Neural progenitor cell (in vitro differentiated cells): ENCODE measurements around the gene MAGI1. TPM values are rescaled to one million over a fixed set of nuclear protein-coding genes. Genes with fewer than 3 reads are reported as not detected.

Experiments
- DNase-seq: peaks from one replicate; pipeline ENCODE4 v3.0.0-alpha.2; 2016; ENCODE audit warnings: low spot score
- H2AFZ ChIP-seq: fragments of 200-600 bp; sonication (generic); replicated peaks from 2 replicates; pipeline ENCODE4 v1.6.1; 2016; ENCODE audit warnings: antibody characterized with exemption
- H3F3A ChIP-seq: fragments of 200-600 bp; sonication (generic); 2 replicates; pipeline ENCODE4 v1.6.1; 2016; ENCODE audit warnings: antibody characterized with exemption, low read depth
- H3K27ac ChIP-seq: fragments of 200-600 bp; sonication (generic); 2 replicates; pipeline ENCODE4 v1.5.1; 2016; ENCODE audit warnings: mild to moderate bottlenecking
- H3K27me3 ChIP-seq: fragments of 200-600 bp; sonication (generic); 2 replicates; pipeline ENCODE4 v1.6.1; 2016; ENCODE audit warnings: mild to moderate bottlenecking, moderate library complexity
- H3K36me3 ChIP-seq: fragments of 200-600 bp; sonication (generic); 2 replicates; pipeline ENCODE4 v1.5.1; 2016
- H3K4me1 ChIP-seq: fragments of 200-600 bp; sonication (generic); 2 replicates; pipeline ENCODE4 v1.6.1; 2016; ENCODE audit warnings: mixed run types
- H3K4me2 ChIP-seq: fragments of 200-600 bp; sonication (generic); 2 replicates; pipeline ENCODE4 v1.6.1; 2016
- H3K4me3 ChIP-seq: fragments of 200-600 bp; sonication (generic); 2 replicates; pipeline ENCODE4 v1.5.1; 2016
- H3K79me2 ChIP-seq: fragments of 200-600 bp; sonication (generic); 2 replicates; pipeline ENCODE4 v1.6.1; 2016; ENCODE audit warnings: low read depth
- H3K9ac ChIP-seq: fragments of 200-600 bp; sonication (generic); 2 replicates; pipeline ENCODE4 v1.6.1; 2016
- H3K9me3 ChIP-seq: fragments of 200-600 bp; sonication (generic); 2 replicates; pipeline ENCODE4 v1.5.1; 2016; ENCODE audit warnings: low read depth
- H4K20me1 ChIP-seq: fragments of 200-600 bp; sonication (generic); 2 replicates; pipeline ENCODE4 v1.6.1; 2016; ENCODE audit warnings: low read depth
- H3K27ac Mint-ChIP-seq: 3 replicates; pipeline ENCODE4 v1.8.0; 2021; ENCODE audit warnings: mixed read lengths
- H3K27me3 Mint-ChIP-seq: 2 replicates; pipeline ENCODE4 v1.8.0; 2022; ENCODE audit warnings: low read depth, mild to moderate bottlenecking, inconsistent platforms, moderate library complexity, mixed read lengths; ENCODE audit not compliant: insufficient read depth
- H3K36me3 Mint-ChIP-seq: 3 replicates; pipeline ENCODE4 v1.8.0; 2021; ENCODE audit warnings: mixed read lengths
- H3K4me1 Mint-ChIP-seq: 3 replicates; pipeline ENCODE4 v1.8.0; 2021; ENCODE audit warnings: mixed read lengths
- H3K4me3 Mint-ChIP-seq: 3 replicates; pipeline ENCODE4 v1.8.0; 2021; ENCODE audit warnings: mild to moderate bottlenecking, moderate library complexity, mixed read lengths
- H3K9me3 Mint-ChIP-seq: 3 replicates; pipeline ENCODE4 v1.8.0; 2020; ENCODE audit warnings: mixed read lengths
- EZH2 ChIP-seq: fragments of 200-600 bp; sonication (generic); IDR thresholded peaks from 2 replicates; pipeline ENCODE4 v1.6.1; 2017; ENCODE audit warnings: antibody characterized with exemption, mild to moderate bottlenecking, moderate library complexity
- EZH2phosphoT487 ChIP-seq: fragments of 200-600 bp; sonication (generic); IDR thresholded peaks from 2 replicates; pipeline ENCODE4 v1.6.1; 2017; ENCODE audit warnings: antibody characterized with exemption
- total RNA-seq: library from RNA; depleted of rRNA; stranded (reverse); fragments of >200 nt; gene quantifications from 2 replicates; pipeline ENCODE4 v1.2.3, GENCODE V29; 2015; ENCODE audit warnings: low replicate concordance
- TF ChIP-seq, protein P1 (sequence below): fragments of 200-600 bp; sonication (generic); IDR thresholded peaks from 2 replicates; pipeline ENCODE4 v1.5.1; 2017; ENCODE audit warnings: antibody characterized with exemption, mild to moderate bottlenecking

MAGI1 gene
- total RNA-seq, 1 donor from 2014 or later = 40.6 TPM

DNA sequence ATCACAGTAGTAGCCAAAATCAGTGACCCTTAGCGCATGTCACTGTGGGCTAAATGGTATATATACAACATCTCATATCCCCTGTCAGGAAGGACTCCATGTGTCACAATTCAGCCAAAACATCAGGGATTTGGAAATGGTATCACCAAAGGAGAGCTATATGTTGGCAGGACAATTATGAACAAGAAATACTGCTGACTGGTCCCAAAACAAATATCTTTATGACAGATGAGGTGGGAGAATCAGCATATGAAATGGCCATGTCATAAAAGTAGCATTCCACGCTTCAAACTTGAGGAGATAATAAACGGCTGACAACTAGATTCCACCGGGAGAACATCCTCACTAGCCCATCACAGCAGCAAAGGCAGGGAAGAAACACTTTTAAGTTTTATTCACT is 158.4 kb downstream of the MAGI1 start:
- no peak overlapping the region for H3K27ac Mint-ChIP-seq
- Histone ChIP-seq H3F3A (peaks cover 3% of the 10 kb centered on the region), H3K79me2 (peaks cover 47% of the 10 kb centered on the region), H3K27ac (no peak overlapping the region), H3K4me2 (no peak overlapping the region), H3K9ac (no peak overlapping the region), H4K20me1 (peaks cover 21% of the 10 kb centered on the region), H3K27me3 (no peaks in the 10 kb centered on the region), H3K9me3 (no peaks in the 10 kb centered on the region), H3K4me1 (peaks cover 11% of the 10 kb centered on the region), H2AFZ (no peak overlapping the region), H3K4me3 (no peak overlapping the region), H3K36me3 (no peaks in the 10 kb centered on the region)
- TF ChIP-seq, protein P1, sequence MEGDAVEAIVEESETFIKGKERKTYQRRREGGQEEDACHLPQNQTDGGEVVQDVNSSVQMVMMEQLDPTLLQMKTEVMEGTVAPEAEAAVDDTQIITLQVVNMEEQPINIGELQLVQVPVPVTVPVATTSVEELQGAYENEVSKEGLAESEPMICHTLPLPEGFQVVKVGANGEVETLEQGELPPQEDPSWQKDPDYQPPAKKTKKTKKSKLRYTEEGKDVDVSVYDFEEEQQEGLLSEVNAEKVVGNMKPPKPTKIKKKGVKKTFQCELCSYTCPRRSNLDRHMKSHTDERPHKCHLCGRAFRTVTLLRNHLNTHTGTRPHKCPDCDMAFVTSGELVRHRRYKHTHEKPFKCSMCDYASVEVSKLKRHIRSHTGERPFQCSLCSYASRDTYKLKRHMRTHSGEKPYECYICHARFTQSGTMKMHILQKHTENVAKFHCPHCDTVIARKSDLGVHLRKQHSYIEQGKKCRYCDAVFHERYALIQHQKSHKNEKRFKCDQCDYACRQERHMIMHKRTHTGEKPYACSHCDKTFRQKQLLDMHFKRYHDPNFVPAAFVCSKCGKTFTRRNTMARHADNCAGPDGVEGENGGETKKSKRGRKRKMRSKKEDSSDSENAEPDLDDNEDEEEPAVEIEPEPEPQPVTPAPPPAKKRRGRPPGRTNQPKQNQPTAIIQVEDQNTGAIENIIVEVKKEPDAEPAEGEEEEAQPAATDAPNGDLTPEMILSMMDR = no peak
- TF ChIP-seq EZH2 (no peak), EZH2phosphoT487 (no peak)
- no peaks in the 10 kb centered on the region for H3K9me3 Mint-ChIP-seq
- no peaks in the 10 kb centered on the region for H3K27me3 Mint-ChIP-seq
- no peaks in the 10 kb centered on the region for H3K36me3 Mint-ChIP-seq
- no peak overlapping the region for H3K4me3 Mint-ChIP-seq
- peaks cover 20% of the 10 kb centered on the region for H3K4me1 Mint-ChIP-seq
- no peak for DNase-seq

DNA sequence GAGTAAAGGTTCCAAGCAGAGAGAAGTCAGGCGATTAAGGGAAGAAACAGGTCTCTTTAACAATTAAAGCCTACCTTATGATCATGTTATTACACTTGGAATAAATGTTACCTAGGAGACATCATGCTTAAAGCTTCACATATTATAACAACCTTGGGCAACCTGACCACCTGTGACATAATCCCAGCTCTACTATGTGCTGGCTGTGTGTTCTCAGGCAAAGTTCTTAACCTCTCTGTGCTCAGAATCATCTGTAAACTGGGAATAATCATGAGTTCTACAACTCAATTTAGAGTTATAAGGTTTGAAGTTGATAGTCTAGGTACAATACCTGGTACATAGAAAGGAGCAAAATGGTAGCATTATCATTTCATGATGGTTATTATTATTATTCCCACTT is 159.3 kb downstream of the MAGI1 start:
- H3K4me2 ChIP-seq = peak overlapping the region; percentile 29
- H3K9me3 ChIP-seq = no peaks in the 10 kb centered on the region
- no peak overlapping the region for H2AFZ ChIP-seq
- H4K20me1 ChIP-seq = peaks cover 21% of the 10 kb centered on the region
- Mint-ChIP-seq H3K9me3 (no peaks in the 10 kb centered on the region), H3K4me1 (peaks cover 20% of the 10 kb centered on the region), H3K27me3 (no peaks in the 10 kb centered on the region), H3K4me3 (no peak overlapping the region), H3K27ac (no peak overlapping the region), H3K36me3 (no peaks in the 10 kb centered on the region)
- no peak overlapping the region for H3K27ac ChIP-seq
- TF ChIP-seq EZH2phosphoT487 (no peak), EZH2 (no peak)
- TF ChIP-seq, protein P1 = no peak
- no peaks in the 10 kb centered on the region for H3K36me3 ChIP-seq
- H3K27me3 ChIP-seq = no peaks in the 10 kb centered on the region
- H3K4me1 ChIP-seq = peaks cover 11% of the 10 kb centered on the region
- no peak overlapping the region for H3K9ac ChIP-seq
- H3K4me3 ChIP-seq = no peak overlapping the region
- H3F3A ChIP-seq = peaks cover 3% of the 10 kb centered on the region
- no peak for DNase-seq
- peaks cover 43% of the 10 kb centered on the region for H3K79me2 ChIP-seq

DNA sequence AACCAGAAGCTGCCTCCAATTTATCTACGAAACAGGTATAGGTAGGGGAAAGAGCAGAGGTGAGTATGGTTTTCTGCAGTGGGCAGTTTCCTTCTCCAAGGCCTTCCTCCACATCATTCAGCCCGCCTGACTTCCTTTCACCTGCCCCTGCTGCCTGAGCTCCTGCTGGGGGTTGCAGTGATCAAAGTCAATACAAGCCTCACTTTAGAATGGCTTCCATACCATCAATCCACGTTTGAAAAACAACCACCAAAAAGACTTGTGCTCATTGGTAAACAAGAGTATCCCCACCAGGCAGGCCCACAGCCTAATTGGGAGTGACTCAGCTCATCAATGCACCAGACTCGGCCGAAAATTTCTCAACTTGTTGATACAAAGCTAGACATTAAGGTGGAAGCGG is 159.9 kb downstream of the MAGI1 start:
- Histone ChIP-seq H3K79me2 (peaks cover 45% of the 10 kb centered on the region), H4K20me1 (peaks cover 21% of the 10 kb centered on the region), H3K9ac (no peak overlapping the region), H2AFZ (no peak overlapping the region), H3F3A (peaks cover 3% of the 10 kb centered on the region), H3K36me3 (no peaks in the 10 kb centered on the region), H3K27me3 (no peaks in the 10 kb centered on the region), H3K27ac (no peak overlapping the region), H3K4me1 (peaks cover 11% of the 10 kb centered on the region), H3K4me3 (no peak overlapping the region), H3K9me3 (no peaks in the 10 kb centered on the region), H3K4me2 (peak overlapping the region; percentile 29)
- no peaks in the 10 kb centered on the region for H3K27me3 Mint-ChIP-seq
- H3K36me3 Mint-ChIP-seq = no peaks in the 10 kb centered on the region
- peaks cover 16% of the 10 kb centered on the region for H3K4me1 Mint-ChIP-seq
- TF ChIP-seq EZH2 = no peak
- TF ChIP-seq, protein P1 = no peak
- TF ChIP-seq EZH2phosphoT487 = no peak
- no peaks in the 10 kb centered on the region for H3K9me3 Mint-ChIP-seq
- DNase-seq = no peak
- H3K27ac Mint-ChIP-seq = peak overlapping the region; percentile 80
- no peak overlapping the region for H3K4me3 Mint-ChIP-seq

DNA sequence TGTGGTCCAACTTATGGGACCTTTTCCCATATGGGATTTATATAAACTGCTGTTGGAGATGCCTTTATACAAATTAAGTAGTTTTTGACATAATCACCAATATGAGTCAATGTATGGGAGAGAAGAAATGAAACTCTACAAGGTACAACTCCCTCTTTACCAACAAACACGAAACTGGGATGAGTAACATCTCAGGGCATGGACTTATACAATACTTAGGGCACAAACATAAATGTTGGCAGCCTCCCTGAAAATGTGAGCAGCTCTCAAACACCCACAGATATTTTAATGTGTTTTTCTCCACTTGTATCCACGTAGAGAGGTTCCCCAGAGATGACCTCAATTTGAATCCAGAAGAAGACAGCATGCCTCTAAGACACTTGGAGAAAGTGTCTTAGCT is 161.6 kb downstream of the MAGI1 start:
- Histone ChIP-seq H3K27me3 (no peaks in the 10 kb centered on the region), H4K20me1 (peaks cover 34% of the 10 kb centered on the region), H3K9me3 (no peaks in the 10 kb centered on the region), H3K27ac (no peak overlapping the region), H3K9ac (no peak overlapping the region), H3K4me2 (no peak overlapping the region), H3K4me3 (no peak overlapping the region), H3K79me2 (peaks cover 48% of the 10 kb centered on the region), H3F3A (peaks cover 3% of the 10 kb centered on the region), H3K36me3 (no peaks in the 10 kb centered on the region), H2AFZ (no peak overlapping the region), H3K4me1 (peaks cover 8% of the 10 kb centered on the region)
- no peaks in the 10 kb centered on the region for H3K27me3 Mint-ChIP-seq
- peaks cover 12% of the 10 kb centered on the region for H3K4me1 Mint-ChIP-seq
- H3K4me3 Mint-ChIP-seq = no peak overlapping the region
- no peaks in the 10 kb centered on the region for H3K36me3 Mint-ChIP-seq
- TF ChIP-seq, protein P1 = no peak
- no peak for TF ChIP-seq EZH2
- TF ChIP-seq EZH2phosphoT487 = no peak
- H3K9me3 Mint-ChIP-seq = no peaks in the 10 kb centered on the region
- no peak for DNase-seq
- H3K27ac Mint-ChIP-seq = no peak overlapping the region
